Measurements from ENCODE around the gene GAGE12H.
"Not testable (repeated sequence)": the region's sequence is repeated elsewhere in the genome, so short reads cannot be mapped to it uniquely, and the experiment has no call there.

The GAGE12H gene, protein sequence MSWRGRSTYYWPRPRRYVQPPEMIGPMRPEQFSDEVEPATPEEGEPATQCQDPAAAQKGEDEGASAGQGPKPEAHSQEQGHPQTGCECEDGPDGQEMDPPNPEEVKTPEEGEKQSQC

DNA sequence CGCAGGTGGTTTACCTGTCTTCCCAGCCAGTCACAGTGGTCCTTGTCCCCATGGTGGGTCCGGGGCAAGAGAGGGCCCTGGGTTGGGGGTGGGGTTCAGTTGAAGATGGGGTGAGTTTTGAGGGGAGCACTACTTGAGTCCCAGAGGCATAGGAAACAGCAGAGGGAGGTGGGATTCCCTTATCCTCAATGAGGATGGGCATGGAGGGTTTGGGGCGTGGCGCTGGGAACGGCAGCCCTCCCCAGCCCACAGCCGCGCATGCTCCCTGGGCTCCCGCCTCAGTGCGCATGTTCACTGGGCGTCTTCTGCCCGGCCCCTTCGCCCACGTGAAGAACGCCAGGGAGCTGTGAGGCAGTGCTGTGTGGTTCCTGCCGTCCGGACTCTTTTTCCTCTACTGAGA, at the start of gene GAGE12H:
Gene GAGE12H (plus strand): TSS at position 301 of the 400 bp plus-strand sequence. CDS start 1,155 bp downstream, outside the sequence.
- not testable (repeated sequence) for DNase-seq

DNA sequence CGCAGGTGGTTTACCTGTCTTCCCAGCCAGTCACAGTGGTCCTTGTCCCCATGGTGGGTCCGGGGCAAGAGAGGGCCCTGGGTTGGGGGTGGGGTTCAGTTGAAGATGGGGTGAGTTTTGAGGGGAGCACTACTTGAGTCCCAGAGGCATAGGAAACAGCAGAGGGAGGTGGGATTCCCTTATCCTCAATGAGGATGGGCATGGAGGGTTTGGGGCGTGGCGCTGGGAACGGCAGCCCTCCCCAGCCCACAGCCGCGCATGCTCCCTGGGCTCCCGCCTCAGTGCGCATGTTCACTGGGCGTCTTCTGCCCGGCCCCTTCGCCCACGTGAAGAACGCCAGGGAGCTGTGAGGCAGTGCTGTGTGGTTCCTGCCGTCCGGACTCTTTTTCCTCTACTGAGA, 47.9 kb upstream of the GAGE12H start, which contains the start of gene GAGE12C:
Gene GAGE12C (plus strand): TSS at position 301 of the 400 bp plus-strand sequence. CDS start 1,155 bp downstream, outside the sequence.
- not testable (repeated sequence) for DNase-seq

DNA sequence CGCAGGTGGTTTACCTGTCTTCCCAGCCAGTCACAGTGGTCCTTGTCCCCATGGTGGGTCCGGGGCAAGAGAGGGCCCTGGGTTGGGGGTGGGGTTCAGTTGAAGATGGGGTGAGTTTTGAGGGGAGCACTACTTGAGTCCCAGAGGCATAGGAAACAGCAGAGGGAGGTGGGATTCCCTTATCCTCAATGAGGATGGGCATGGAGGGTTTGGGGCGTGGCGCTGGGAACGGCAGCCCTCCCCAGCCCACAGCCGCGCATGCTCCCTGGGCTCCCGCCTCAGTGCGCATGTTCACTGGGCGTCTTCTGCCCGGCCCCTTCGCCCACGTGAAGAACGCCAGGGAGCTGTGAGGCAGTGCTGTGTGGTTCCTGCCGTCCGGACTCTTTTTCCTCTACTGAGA, 38.3 kb upstream of the GAGE12H start, which contains the start of gene GAGE12D:
Gene GAGE12D (plus strand): TSS at position 301 of the 400 bp plus-strand sequence. CDS start 1,155 bp downstream, outside the sequence.
- not testable (repeated sequence) for DNase-seq

DNA sequence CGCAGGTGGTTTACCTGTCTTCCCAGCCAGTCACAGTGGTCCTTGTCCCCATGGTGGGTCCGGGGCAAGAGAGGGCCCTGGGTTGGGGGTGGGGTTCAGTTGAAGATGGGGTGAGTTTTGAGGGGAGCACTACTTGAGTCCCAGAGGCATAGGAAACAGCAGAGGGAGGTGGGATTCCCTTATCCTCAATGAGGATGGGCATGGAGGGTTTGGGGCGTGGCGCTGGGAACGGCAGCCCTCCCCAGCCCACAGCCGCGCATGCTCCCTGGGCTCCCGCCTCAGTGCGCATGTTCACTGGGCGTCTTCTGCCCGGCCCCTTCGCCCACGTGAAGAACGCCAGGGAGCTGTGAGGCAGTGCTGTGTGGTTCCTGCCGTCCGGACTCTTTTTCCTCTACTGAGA, 28.8 kb upstream of the GAGE12H start, which contains the start of gene GAGE12E:
Gene GAGE12E (plus strand): TSS at position 301 of the 400 bp plus-strand sequence. CDS start 1,155 bp downstream, outside the sequence.
- DNase-seq, result not testable (repeated sequence)

DNA sequence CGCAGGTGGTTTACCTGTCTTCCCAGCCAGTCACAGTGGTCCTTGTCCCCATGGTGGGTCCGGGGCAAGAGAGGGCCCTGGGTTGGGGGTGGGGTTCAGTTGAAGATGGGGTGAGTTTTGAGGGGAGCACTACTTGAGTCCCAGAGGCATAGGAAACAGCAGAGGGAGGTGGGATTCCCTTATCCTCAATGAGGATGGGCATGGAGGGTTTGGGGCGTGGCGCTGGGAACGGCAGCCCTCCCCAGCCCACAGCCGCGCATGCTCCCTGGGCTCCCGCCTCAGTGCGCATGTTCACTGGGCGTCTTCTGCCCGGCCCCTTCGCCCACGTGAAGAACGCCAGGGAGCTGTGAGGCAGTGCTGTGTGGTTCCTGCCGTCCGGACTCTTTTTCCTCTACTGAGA, 19.2 kb upstream of the GAGE12H start, which contains the start of gene GAGE12F:
Gene GAGE12F (plus strand): TSS at position 301 of the 400 bp plus-strand sequence. CDS start 1,155 bp downstream, outside the sequence.
- not testable (repeated sequence) for DNase-seq

DNA sequence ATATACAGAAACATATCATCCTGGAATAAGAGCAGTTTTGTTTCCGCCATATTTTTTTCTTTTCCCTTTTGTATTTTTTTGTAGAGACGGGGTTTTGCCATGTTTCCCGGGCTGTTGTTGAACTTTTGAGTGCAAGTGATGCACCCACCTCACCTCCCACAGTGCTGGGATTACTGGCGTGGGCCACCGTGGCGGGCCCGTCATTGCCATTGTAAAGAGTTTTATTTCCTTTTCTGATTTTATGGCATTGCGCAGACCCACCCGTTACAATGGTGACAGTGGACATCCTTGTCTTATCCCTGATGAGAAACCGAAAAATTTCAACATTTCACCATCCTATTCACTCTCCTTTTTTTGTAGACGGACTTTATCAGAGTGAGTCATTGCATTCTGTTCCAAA, 11.0 kb upstream of the GAGE12H start:
- not testable (repeated sequence) for DNase-seq

DNA sequence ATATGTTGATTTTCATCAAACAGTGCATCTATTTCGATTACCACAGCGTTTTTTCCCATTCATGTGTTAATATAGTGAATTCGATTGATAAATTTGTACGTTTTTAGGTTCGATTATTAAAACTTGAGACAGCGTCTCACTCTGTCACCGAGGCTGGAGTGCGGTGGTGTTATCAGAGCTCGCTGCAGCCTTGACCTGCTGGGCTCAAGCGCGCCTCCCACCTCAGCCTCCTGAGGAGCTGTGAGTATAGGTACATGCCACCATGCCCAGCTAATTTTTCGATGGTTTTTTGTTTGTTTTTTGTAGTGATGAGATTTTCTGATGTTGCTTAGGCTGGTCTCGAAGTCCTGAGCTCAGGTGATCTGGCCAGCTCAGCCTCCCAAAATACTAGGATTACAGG, 10.6 kb upstream of the GAGE12H start:
- DNase-seq, result not testable (repeated sequence)

DNA sequence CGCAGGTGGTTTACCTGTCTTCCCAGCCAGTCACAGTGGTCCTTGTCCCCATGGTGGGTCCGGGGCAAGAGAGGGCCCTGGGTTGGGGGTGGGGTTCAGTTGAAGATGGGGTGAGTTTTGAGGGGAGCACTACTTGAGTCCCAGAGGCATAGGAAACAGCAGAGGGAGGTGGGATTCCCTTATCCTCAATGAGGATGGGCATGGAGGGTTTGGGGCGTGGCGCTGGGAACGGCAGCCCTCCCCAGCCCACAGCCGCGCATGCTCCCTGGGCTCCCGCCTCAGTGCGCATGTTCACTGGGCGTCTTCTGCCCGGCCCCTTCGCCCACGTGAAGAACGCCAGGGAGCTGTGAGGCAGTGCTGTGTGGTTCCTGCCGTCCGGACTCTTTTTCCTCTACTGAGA, 9.6 kb upstream of the GAGE12H start, which contains the start of gene GAGE12G:
Gene GAGE12G (plus strand): TSS at position 301 of the 400 bp plus-strand sequence. CDS start 1,155 bp downstream, outside the sequence.
- DNase-seq, result not testable (repeated sequence)

DNA sequence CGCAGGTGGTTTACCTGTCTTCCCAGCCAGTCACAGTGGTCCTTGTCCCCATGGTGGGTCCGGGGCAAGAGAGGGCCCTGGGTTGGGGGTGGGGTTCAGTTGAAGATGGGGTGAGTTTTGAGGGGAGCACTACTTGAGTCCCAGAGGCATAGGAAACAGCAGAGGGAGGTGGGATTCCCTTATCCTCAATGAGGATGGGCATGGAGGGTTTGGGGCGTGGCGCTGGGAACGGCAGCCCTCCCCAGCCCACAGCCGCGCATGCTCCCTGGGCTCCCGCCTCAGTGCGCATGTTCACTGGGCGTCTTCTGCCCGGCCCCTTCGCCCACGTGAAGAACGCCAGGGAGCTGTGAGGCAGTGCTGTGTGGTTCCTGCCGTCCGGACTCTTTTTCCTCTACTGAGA, 9.4 kb downstream of the GAGE12H start, which contains the start of gene GAGE2A:
Gene GAGE2A (plus strand): TSS at position 301 of the 400 bp plus-strand sequence. CDS start 1,155 bp downstream, outside the sequence.
- not testable (repeated sequence) for DNase-seq

DNA sequence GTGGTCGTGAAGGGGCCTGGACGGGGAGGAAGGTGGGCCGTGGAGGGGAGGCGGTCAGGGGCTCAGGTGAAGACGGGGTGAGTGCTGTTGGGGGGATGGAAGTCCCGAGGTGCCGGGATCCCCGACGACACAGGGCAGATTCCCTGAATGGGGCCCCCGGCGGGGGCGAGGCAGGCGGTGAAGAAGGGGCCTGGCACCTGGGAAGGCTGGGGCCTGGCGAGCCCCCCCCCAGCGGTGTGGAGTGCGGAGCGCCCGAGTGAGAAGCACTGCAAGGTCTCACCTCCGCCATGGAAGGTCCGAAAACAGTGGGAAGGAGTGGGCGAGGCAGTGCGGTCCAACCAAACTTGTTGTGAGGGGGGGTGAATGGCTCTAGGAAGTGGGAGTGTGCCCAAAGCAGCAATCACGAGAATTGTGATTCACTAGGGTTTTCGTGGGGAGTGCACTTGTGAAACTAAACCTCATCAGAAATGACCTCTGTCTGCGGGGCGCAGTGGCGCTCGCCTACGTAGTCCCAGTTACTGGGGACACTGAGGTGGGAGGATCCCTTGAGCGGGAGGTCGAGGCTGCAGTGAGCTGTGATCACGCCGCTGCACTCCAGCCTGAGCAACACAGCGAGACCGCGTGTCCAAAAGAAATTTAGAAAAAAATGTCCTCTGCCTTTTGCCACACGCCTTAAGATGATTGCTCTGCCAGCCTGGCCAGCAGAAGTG, 10.2 kb downstream of the GAGE12H start:
- DNase-seq, result not testable (repeated sequence)

DNA sequence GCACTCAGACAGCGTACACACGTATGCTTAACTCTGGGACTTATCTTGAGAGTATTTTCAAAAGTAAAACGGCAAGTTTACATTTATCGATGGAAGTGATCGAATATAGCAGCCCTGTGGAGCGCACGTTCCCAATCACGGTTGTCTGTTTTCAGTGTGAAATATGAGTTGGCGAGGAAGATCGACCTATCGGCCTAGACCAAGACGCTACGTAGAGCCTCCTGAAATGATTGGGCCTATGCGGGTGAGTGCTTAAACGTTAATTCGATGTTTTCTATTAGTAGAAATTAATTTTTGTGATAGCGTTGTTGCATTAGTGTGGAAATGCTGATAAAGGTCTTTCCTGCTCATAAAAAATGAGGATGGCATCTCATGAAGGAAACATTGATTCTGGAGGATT, 10.7 kb downstream of the GAGE12H start:
- not testable (repeated sequence) for DNase-seq

DNA sequence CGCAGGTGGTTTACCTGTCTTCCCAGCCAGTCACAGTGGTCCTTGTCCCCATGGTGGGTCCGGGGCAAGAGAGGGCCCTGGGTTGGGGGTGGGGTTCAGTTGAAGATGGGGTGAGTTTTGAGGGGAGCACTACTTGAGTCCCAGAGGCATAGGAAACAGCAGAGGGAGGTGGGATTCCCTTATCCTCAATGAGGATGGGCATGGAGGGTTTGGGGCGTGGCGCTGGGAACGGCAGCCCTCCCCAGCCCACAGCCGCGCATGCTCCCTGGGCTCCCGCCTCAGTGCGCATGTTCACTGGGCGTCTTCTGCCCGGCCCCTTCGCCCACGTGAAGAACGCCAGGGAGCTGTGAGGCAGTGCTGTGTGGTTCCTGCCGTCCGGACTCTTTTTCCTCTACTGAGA, 19.0 kb downstream of the GAGE12H start, which contains the start of gene GAGE1:
Gene GAGE1 (plus strand): TSS at position 301 of the 400 bp plus-strand sequence. CDS start 1,155 bp downstream, outside the sequence.
- DNase-seq, result not testable (repeated sequence)

DNA sequence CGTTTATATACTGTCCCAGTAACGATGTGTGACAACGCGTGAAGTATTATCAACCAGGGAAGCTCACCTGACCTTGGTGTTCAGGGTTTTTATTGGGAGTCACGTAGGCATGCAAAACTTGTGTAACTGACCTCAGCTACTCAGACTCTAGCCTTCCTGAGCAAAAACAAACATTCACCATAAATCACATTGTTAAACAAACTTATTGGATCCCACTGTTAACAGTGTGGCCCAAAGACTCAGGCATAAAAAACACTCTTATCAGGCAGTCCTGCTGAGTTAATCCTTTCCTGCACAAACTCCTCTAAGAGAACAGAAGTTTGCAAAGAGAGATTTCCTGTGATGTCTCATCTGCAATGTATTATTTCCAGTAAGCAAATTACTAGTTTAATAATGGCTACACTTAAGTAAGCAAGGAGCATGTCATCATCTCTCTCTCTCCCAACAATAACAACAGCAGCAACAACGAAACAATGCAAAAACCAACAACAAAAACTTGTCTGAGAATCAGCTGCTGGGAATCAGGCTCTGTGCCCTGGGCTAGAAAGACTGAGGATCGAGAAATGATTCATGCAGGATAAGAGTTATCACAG, 31.1 kb downstream of the GAGE12H start:
- DNase-seq, result no peak

DNA sequence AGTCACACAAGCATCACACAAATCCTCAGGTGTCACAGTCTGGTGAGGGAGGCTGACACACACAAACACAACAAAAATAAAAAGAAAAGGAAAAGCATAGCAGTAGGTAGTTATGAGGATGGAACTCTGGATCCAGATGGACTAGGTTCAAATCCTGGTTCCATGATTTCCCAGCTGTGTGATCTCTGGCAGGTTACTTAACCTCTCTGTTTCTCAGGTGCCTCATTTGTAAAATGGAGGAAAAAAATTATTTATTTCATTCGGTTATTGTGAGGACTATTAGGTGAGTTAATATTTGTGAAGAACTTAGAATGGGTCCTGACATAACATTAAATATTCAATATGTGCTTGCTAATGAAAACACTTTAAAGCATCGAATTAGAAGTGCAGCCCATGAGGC, 38.8 kb downstream of the GAGE12H start:
- no peak for DNase-seq

DNA sequence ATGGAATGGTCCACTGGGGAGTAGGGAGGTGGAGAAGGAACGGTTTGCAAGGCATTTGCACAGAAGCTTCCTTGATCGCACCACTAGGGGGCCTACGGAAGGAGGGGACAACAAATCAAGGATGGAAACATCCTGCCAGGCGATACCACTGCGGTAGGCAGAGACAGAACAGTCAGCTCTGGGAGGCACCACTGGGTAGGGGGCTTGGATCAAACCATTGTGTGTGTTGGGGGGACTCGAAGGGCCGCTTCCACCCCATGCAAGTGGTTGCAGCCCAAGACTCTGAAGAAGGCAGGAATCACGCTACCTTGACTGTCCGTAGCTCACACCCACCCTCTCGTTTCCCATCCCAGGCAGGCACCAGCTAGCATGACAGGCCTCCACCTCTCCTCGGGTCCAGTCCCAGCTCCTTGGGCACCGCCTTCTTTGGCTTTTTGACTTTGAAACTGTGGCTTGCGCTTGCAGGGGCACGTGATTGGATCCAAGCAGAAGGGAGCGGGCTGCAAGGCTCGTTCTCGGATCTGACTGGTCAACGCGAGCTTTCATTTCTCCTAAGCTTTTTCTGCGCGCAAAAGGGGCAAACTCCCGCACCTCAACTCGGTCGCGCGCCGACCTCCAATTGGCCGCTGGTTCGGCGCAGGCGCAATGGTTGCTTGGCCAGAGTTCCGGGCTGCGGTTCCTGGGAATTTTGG, 47.5 kb downstream of the GAGE12H start:
- DNase-seq, result no peak
